Superior temporal gyrus (tissue), 1 donor: Measurements from ENCODE around the gene VAC14.
A peak's percentile ranks its signal among the peaks of the same experiment; 100 is the strongest.

Experiments
- DNase-seq: peaks from one replicate; pipeline ENCODE4 v3.0.0-alpha.2; 2016; ENCODE audit errors: extremely low spot score

The VAC14 gene

DNA sequence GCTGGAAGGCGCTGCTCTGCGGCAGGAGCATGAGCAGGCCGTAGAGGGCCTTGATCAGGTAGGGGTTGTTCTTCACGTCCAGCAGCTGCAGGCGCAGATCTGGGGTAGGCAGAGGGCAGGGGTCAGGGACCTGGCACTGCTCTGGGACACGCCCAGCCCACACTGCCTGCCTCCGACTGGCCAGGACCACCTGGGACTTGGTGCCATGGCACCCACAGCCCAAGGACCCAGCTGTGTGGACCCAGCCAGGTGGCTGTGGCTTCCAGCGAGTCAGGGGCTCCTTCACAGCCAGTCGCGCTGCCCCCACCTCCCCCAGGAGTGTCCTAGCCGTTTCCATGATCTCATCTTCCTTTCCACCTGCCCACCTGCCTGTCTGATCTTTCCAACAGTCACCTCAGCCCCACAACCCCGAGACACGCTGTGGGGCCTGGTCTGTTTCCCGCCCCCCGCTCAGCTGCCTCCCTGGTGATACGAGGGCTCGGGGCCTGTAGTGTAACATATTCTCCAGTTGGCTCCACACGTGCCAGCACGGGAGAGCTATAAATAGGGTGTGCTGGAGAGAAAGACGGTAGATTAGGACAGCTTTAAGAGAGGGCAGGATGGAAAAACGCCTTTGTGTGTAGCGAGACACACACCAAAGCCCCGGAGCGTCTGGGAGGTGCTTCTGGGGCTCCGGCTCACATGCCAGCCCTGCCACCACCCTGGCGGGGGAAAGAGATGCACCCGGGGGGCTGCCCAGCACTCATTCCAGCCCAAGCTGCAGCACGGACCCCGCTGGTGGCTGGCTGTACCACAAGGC, 107.9 kb downstream of the VAC14 start:
- no peak for DNase-seq

DNA sequence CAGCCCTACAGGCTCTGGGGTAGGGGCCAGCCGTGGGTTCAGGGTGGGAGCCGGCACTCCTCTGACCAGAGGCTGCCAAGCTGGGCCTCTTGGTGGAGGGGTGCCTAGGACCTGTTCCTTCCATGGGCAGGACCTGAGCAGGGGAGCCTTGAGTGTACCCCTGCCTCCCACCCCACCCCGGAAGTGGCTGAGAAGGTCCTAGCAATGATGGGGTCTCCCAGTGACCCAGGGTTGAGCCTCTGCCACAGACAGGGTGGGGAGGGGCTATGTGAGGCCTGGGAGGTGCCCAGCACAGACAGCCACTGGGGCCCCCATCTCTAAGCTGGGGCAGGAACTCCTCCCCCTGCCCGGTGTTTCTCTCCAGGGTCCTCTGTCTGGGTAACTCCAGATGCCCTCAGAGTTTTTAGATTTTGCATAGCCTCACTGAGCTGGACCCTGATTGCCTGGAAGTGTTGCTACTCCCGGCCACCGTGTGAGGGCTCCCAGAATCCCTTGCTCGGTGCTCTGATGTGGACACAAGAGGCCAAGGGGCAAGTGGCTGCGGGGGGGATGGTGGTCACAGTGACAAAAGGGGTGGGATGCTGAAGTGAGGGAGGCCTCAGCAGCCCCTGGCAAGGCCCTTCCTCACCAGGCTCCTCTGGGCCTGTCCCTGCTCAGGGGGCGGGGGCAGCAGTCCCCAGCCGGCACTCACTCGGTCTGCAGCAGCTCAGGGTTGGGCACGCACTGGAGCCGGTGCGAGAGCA, 108.7 kb downstream of the VAC14 start:
- no peak for DNase-seq

DNA sequence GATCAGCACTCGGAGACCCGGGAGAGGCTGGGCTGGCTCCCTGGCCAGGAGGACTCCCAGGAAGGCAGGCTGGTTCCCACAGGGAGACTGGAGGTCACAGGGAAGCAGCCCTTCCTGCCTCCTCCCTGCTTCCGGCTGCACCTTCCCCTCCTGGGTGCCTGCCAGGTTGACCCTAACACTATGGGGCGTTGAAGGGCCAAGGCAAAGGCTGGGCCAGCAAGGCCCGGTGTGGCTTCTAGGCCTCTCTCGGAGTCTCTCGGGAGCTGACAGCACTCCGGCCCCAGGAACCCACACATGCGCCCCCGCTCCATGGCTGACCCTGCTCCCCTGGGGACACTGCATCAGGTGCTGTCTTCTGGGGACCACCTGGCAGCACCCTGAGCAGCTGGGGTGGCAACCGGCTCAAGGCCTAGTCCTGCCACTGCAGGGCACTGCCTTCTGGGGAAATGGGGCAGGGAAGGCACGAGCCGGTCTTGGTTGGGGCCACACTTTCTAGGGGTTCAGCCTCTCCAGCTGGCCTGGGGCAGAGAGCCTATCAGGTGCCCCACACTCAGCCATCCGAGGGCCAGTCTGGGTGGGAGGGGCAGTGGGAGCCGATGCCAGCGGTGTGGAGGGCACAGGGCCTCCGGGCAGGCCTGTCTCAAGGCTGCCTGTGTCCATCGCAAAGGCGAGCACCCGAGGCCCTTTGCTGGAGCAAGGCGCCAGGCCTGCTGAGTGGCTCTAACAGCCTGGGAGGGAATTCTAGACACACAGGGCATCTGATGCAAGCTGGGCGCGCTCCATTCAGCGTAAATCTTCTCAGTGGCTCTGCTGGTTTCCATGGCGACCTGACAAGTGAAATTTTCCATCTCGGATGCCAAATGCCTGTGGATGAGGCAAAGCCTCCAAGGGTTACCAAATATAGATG, 109.5 kb downstream of the VAC14 start:
- DNase-seq, result peak; percentile 87

DNA sequence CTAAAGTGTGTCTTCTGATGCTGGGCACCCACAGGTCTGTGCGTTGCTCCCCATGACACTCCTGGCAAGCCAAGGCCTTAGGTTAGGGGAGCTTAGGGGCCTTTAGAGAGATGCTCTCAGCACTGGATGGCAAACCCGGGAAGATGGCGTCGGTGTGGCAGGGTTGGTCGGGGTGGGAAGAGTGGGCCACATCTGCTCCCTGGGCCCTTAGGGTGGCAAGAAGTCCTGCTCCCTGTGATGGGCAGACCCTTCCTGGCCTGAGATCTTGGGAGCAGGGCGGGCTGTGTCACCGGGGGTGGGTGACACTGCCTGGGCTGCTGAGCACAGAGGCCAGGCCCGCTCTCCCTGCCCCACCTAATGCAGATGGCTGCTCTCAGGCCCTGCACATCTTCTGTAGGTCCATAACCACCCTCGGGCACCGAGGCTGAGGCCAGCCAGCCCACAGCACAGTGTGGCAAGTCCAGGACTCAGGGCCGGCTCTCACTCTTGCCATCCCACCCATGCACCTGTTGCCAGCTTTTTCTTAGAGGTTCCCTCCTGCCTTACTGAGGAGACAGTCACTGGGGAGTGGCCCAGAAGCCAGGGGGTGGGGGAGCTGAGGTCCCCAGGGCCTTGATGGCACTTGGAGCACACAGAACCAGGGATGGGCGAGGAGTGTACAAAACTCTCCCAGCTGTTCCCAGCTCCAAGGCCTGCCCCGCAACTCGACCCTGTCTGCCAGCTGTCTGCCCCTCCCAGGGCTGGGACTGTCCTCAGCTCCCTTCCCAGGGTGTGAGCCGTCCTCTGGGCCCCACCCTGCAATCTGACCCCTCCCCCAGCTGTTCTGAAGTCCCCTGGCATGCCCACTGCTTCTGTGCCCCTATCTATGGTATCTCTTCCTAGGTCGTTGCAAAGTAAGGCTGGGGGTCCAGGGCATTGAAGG, 110.7 kb downstream of the VAC14 start:
- DNase-seq, result no peak

DNA sequence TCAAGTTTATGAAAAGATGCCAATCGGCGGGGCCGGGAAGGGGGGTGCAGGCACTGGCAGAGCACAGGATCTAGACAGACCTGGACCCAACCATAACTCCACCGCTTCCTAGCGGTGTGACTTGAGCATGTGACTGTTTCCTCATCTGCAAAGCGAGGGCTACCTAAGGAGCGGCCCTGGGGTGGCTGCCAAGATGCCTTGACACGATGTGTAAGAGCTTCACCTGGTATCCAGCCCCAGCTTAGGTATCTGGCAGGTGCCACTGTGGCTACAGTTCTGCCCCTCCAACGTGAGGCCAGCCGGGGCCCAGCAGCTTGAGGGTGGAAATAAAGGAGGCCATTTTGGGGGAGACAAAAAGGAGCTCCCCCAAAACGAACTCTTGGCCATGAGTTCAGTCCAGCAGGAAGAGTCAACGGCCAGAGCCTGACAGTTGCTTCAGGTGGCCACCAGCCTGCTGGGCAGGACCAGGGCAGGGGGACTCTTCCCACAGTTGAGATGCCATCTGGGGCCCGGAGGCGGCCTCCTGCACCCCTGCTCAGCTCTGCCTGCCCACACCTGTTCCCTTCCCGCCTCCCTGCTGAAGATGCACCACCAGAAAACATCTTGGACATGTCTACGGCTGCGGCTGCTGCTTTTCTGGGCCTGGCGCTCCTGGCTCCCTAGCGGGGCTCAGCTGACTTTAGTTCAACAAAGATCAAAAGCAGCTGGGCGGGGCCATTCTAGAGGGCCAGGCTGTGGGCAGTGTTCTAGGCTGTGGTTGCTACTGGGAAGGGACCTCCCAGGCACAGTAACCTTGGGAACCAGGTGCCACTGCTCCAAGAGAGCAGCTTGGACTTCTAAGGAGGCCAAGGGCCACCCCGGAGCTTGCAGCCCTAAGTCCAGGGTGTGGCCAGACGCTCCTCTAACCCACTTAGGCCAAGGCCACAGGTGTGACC, 111.7 kb downstream of the VAC14 start:
- no peak for DNase-seq

DNA sequence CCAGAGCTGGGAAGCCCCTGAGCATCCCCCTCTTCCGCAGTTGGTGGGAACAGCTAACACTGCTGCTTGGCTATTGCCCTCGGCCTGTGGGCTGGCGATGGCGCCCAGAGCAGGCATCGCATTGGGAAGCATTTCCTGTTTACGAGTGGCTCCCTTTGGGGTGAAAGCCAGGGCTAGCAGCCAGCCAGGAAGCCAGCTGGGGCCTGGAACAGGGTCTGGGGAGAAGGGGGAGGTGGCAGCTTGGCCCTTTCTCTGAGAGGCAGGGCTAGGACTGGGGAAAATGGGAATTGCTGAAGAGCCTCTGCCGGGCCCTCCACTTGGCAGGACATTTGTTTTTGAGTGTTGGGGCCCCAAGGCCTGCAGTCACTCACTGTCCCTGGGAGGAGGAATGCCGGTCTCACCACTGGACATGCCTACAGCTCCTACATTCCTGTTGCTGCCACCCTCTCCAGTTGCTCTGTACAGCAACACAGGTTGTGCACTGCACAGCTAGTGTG, 112.7 kb downstream of the VAC14 start:
- peak; percentile 91 for DNase-seq

DNA sequence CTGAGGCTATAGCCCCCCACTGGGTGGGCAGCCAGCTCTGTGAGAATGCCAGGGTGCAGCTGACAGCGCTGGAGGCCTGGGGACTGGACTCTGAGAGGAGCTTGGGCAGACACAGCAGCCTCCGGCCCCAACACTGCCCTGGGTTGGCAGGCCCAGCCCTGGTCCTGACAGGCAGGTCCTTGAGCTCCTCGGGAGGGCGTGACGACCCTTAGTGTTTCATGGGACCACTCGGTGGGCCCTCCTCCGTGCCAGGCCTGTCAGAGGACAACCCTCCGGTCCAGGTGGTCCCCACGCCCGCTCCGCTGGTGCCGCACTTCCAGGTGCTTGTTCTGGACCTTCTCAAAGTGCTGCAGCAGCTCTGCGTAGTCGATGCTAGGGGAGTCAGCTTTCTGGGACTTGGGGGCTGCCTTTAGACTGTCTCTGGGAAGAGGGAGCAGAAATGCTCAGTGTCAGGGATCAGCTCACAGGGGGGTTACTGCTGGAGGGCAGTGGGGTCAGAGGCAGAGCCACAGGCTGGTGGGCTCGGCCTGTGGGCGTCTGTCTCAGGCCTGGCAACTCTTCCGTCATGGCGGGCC, 113.2 kb downstream of the VAC14 start:
- no peak for DNase-seq

DNA sequence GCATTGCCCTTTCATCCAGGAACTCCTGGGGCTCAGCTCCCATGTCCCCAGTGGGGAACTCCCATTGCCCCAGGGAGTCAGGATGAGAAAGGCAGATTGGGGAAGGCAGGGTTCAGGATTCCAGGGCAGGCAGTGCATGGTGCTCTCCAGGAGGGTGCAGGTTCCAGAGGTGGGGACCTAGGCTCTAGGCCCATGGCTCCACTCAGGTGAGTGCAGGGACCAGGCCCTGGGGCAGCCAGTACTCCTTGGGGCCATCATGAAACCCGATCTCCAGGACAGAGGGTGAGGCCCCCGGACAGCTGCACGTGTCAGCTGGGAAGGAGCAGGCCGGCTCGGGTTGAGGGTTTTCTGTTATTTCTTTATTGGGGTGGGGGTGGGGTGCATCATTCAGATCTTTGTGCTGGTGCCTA, 113.9 kb downstream of the VAC14 start:
- no peak for DNase-seq

DNA sequence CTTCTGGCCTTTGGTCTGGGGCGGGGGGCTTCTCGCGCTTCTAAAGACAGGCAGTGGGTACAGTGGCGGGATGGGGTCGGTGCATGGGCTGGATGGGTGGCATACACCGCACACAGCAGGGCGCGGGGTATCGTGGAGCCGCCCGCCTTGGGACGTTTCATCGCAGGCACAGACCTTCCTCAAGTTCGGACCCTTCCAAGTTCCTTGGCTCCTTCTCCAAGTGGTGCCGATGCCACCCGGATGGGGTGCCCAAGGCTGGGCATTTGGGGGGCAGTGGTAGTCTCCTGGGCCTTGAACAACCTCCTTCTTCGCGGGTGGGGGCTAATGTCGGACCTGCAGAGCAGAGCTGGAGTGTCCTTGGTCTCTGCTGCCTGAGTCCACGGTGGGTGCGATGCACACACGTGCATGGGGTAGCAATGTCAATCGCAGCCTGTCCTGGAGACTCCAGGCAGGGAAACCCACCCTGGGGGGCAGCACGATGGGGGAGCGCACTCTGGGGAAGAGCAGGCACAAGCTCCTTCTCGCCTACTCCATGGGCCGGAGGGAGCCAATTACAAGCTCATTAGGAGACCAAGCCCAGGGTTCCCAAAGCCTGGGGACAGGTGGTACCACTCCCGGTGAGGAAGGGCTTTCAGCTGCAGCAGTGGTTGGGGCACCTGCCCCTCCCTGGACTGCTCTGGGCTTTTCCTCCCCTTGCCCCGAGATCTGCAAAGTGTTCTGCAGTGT, 114.4 kb downstream of the VAC14 start:
- no peak for DNase-seq

DNA sequence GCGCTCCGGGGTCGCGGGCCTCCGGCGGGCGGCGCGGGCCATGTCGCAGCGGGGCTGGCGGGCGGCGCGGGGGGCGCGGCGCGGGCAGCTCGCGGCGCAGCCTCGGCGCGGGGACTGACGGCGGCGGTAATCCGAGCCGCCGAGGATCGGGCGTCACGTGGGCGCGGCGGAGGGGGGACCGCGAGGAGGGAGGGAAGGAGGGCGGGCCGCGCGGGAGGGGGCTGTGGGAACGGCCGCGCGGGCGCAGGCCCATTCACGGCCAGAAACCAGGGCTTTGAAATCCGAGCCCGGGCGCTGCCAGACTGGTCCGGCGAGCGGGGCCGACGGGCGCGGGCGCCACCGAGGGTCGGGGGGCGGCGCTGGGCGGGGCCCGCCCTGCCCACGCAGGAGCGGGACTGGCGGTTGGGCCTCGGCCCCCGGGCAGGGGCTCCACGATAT, 115.0 kb downstream of the VAC14 start, which contains the start of gene MTSS2:
TSS of gene MTSS2 (minus strand) at position 116 of the 438 bp plus-strand sequence. CDS start 262 bp downstream, outside the sequence.
- DNase-seq, result peak; percentile 81

DNA sequence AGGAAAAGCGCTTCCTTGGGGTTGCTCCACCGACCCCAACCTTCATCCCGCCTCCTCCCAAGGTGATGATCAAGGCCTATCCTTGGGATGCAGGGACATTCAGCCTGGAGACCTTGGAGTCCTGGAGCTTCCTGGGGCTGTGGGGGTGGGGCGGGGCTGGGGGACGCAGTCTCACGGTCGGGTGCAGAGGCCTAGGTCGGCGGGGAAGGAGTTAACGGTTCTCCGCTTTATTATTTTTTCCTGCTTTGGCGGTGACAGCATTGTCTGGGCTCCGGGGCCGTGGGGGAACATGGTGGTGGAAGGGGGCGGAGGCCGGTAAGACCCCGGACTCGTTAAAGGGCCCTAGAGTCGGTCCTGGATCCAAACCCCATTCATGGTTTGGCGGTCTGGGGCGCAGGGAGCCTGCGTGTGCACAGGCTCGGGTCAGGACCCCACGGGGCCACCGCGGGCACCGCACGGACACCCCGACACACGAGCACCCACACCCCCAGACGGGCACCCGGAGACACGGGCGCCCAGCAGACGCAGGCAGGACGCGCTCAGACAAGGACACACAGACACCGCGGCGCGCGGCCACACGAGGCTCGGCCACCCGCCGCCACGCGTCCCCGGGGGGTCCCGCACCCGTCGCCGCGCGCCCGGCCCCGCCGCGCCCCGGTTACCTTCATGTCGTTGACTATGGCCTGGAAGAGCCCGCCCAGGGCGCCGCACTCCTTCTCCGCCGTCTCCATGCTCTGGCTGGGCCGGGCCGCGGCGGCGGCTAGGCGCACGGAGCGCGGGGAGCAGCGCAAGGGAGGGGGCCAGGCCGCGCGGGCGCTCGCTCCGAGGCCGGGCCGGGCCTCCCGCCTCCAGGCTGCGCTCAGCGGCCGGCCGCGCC, 115.7 kb downstream of the VAC14 start:
- no peak for DNase-seq

DNA sequence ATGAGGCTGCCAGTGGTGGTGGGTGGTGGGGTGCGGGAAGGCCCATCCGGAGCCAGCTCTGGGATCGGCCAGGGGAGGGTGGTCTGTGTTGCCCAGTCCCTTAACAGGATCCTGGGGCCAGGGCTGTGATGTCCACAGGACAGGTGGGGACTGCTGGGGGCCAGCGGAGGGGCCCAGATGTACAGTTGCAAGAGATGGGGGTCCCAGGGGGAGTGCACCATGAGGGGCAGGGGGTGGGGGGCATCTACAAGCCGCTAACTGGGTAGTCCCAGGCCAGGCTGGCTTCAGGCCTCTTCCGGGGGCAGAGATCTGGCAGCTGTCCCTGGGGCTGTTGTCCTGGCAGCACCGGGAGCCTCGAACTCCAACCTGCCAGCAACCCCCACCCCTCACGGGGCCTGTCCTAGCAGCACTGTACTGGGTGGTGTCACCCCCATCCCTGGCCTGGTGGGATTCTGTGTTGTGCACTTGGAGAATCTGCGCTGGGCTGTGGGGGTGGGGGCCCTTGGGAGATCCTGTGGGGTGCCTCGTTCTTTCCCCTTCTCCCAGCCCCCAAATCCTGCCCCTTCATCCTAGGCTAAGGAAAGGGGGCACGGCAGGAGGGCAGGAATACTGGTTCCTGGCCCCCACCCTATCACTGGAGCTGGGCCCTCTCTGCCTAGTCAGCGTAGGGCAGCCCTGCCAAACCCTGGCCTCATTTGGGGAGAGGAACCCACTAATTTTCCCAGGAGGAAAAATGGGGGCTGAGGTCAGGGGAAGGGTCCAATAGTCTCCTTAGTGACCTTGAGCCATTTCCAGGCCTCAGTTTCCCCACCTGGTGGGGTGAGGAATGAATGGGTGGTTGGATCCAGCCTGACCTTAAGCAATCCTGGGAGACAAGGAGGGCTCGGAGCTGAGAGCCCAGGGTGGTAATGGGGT, 116.6 kb downstream of the VAC14 start:
- no peak for DNase-seq

DNA sequence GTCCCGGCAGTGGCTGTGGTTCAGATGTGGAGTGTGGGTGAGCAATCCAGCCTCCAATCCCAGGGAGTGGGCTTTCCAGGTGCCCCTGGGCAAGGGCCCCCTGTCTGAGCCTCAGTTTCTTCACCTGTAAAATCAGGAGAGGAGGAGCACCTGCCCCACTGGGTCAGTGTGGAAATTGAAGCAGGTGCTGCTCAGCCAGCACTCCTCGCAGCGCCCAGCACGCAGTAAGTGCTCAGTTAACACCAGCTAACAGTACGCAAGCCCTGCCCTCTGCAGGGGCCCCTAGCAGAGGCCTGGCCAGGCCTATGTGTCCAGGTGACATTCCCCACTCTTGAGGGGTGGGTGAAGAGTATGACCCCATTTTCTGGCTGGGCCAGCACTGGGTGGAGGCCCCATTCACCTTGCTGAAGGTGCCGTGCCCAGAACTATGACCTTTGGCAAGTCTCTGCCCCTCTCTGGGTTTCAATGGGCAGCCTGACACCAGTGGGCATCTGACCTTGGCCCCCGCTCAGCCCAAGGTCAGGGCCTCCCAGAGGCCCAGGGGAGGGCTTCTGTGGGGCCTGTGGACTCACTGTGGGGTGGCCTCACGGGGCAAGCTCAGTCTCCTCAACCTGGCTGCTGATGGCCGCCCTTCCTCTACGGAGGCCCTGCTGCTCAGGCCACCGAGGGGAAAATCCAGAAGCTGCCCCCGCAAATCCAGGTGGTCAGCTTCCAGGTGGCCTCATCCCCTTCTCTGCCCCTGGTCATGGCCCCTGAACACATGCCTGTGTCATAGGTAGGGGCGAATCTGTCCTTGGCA, 117.6 kb downstream of the VAC14 start:
- no peak for DNase-seq

DNA sequence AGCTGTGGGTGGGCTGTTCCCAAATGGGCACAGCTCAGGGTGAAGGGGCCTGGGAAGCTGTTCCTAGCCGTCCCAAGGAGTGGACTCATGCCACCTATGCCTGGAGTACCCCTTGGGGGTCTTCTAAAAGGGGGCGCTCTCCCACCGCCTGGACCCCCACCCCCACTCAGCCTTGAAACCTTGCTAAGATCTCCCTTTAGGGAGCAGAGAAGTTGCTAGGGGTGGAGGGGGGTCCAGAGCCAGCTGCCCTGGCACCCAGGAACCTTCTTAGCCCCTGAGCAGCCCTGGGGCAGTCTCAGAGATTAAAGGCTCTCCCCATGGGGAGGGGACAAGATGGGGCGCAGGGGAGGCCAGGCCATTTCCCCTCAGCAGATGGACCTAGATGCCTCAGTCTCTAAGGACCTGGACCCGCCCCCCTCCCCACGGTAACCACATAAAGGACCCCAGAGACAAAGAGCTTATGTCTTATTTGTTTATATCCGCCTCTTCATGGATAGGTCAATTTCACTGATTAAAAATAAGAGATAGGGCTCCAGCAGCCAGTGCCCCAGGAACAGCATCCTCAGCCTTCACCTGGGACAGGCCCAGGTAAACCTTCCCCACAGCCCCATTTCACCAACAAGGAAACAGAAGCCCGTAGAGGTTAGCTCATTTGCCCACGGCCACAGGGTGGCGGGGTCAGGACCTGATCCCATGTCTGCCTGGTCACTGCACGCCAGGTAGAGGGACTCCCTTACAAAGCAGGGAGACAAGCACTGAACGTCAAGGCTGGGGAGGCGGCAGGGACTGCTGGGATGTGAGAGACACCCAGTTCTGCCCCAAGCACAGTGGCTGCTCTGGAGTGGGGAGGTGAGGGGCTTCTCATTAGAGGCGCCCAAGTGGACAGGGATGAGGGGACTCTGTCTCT, 118.5 kb downstream of the VAC14 start:
- no peak for DNase-seq
